GM19043 (cell line): ENCODE data around the gene SLCO2A1.
A peak's percentile ranks its signal among the peaks of the same experiment; 100 is the strongest.

Source experiments
- ATAC-seq: cut with Tn5 transposase; IDR thresholded peaks from one replicate; pipeline ENCODE4 v1.9.1; 2021; ENCODE audit warnings: low read depth; ENCODE audit not compliant: unreplicated experiment

The SLCO2A1 gene

GRCh38 chr3:134002306-134002705, 27.4 kb downstream of the SLCO2A1 start:
- no peak for ATAC-seq

- no peak for ATAC-seq
Measured at GRCh38 chr3:134001251-134001650, 28.5 kb downstream of the SLCO2A1 start.

- ATAC-seq, result no peak
Measured at GRCh38 chr3:133999891-134000685, 29.6 kb downstream of the SLCO2A1 start.

DNA sequence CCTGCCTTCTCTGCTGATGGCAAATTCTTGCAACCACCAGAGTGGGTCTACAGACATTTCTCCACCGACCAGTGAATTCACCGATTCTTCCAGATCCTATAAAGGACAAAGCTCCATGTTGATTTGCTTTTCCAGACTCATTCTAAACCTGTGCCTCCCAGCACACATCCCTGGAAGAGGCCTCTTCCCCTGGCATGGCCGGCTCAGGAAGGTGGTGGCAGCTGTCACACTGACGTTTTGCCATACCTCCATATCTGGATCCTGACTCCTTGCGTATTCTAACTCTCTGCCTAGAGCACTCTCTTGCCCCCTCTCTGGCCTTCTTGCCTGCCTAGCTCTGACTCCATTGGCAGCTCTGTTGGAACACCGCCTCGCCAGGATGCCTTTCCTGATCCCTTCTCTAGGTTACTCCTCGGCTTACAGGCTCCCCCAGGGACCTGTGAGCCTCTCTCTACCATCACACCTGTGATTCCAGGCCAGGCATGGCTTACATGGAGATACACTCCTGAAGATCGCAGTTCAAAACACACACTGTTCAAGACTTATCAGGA, 31.0 kb downstream of the SLCO2A1 start:
- ATAC-seq, result no peak

DNA sequence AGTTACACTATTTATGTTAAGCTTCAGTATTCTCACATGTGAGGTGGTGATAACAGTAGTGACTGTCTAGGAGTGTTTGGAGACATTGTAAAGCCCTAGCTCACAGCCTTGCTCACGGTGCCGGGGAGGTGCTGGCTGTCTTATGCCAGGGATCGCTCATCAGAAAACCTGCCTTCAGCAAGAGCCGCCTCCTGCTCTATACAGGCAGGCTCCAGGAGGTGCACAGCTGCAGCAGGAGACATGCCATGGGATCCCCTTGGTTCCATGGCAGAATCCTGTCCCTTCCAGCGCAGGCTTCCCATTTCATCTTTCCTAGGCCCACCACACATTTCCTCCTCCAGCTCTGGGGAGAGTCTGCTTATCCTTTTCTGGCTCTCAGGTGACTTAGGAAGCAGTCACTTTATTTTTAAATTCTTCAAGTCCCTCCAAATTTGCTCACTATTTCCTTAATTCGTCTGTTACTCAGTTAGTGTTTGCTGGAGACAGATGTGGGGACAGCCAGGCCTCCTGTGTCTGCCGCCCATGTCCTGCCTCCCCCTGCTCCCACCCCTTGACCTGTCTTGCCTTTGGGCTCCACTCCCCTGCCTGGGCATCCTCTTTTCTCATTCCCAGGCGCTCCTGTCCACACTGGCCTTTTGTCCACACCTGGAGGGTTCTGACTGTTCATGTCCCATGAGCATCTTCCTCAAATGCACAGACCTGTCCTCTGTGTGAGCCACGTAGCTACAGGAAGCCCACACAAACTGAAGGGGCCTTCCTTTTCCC, 31.7 kb downstream of the SLCO2A1 start:
- no peak for ATAC-seq

DNA sequence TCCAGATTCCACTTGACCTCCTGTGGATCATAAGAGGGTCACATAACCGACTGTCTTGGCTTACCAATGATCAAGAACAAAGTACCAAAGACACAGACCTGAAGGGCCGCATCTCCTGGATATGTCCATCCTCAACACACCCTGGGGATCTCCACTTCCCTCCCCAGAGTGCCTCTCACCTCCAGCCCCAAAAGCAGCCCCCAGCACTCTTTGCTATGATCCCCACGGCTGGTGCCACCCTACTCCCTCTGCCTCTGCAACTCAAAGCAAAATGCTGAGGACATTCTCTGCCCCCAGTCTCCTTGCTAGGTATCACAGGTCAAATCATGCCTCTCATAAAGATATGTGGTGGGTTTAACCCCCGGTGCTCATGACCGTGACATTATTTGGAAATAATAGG, 32.7 kb downstream of the SLCO2A1 start:
- ATAC-seq, result no peak

DNA sequence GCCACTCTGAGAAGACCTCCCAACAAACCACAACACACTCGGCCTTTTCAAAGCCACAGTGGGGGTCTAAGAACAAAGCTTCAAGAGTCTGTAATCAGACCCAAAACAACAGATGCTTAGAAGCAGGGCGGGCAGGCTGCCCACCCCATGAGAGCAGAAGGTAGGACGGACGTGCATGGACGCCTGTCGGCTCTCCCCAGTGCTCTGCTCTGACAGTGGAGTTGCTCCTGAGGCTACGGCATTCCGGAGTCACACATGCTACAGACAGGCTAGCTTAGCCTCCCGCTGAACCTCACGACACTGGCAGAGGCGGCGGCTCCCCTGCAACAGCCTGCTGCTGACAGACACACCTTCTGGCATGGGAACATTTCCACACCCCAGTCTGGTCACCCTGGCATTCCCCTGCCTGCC, 33.5 kb downstream of the SLCO2A1 start:
- no peak for ATAC-seq

- ATAC-seq, result no peak
Measured at GRCh38 chr3:133995264-133995663, 34.5 kb downstream of the SLCO2A1 start.

DNA sequence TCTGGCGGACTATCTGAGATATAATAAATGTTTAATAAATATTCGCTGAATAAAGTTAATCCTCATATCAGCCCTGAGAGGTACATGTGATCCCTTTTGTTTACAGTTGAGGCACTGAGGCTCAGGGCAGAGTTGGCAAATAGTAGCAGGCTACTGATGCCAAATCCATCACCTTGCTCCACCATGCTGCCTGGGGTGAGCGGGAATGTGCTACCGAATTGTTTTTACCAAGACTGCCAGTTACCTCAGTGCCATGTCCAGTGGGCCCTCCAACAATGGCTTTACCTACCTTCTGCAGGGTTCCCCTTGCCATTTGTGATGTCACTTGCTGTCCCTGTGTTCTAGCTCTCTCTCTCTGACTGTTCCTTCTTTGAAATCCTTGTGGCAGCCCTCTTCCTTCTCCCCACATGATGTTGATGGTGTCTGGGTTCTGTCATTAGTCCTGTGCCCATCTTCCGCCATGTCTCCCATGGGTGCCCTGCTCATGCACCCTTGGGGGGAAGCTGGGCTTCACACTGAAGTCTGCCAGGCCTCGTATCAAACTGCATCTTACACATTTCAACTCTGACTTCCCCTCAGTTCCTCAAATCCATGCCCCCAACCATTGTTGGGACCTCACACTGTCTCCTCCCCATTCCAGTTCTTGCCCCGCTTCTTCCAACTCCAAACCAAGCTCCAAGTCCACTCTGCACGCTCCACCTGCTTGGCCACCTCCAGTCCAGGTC, 35.4 kb downstream of the SLCO2A1 start:
- no peak for ATAC-seq

DNA sequence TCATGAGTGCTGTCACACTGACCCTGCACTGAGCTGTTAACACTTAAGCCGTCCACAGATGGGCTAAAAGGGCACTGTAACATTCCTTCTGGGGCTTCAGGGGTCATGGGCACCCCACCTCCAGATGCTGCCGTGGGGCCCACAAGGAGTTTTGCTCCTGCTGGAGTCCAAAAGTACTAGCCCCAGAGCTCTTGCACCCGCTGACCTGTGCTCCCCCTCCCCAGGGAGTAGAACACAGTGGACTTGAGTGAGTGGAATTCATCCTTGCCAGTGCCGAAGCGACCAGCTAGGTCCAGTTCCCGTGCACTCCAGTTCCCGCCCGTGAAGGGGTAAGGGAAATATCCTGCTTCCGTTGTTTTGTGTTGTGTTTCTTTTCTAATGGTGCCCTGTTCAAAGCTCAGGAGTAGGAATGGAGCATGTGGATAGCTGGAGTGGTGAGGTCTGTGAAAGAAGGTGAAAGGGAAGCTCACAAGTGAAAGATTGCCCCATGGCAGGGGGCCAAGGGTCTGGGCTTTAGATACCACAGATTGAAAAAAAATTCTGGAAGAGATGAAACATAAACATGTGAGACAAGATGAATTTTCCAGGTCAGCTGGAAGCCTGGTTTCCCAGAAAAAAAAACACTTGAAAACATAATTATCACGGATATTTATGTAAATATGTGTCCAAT, 36.6 kb downstream of the SLCO2A1 start:
- ATAC-seq, result no peak

GRCh38 chr3:133992381-133992780, 37.3 kb downstream of the SLCO2A1 start:
- no peak for ATAC-seq

- no peak for ATAC-seq
Measured at GRCh38 chr3:133991637-133992036, 38.1 kb downstream of the SLCO2A1 start.

DNA sequence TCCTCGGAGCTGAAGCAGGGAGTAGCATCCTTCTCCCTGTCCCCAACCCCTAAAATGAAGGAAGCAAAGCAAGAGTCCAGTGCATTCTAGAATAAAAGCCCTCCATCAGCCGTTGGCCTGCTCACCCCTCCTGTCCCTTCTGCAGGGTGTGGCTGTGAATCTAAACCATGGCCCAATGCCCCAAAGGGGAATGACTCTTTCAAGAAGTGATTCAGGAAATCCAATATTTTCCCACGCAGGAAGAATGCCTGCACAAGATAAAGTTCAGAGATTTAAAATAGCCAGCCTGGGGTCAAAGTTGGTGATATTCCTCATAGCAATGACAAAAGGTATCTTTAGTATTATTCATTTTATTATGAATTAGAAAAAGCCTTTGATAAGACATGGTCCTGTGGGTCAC, 38.5 kb downstream of the SLCO2A1 start:
- ATAC-seq, result no peak

DNA sequence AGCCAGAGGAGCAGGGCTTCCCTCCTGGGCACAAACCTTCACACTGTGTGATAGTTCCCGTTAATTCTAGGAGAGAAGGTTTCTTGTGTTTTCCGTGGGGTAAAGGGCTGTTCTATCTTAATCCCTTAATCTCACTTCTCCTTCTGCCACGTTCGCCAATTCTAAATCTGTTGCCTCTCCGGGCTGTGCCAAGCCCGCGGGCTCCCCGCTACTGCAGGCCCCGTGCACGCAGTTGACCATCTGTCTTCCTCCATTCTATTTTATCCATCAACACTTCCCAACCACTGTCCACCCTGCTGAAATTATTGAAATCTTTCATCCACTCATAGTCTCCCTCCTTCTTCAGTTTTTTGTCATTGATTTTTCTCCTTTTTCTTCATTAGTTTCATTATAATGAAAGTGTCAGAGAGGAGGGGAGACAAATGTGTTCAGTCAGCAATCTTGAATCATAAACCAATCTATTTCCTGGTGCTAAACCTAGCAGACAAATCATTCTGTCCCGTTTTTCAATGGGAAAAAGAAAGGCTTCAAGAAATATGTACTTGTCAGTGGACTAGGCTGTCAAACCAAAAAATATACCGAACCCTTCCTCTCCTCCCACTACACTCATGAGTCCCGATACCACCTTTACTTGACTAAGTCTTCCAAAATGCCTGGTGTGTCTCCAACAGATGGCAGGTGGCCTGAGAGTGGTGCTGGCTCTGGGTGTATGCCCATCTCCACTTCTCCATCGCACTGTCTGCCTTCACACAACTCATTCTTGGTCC, 39.6 kb downstream of the SLCO2A1 start:
- no peak for ATAC-seq

DNA sequence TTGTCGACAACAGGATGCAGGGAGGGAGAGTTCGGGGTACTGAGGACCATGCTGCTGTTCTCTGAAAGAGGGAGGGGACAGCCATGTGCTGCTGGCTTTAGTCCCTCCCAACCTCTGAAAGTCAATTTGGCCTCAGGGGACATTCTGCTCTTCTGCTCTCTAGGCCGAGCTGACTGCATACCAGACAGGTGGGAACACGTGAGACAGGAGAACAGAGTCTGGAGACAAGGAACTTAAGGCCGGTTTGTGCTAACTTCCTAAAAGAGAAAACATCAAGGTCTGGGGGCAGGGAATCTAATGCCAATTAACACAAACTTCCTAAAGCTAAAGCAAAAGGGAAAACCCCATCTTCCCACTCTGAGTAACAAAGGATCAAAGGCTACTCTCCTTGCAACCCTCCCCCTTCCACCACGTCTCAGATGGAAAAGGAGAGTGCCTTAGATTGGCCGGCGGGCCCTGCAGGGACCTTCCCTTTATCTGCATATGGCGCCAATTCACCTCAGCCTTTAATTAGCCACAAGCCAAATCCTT, 41.0 kb downstream of the SLCO2A1 start:
- ATAC-seq, result no peak

DNA sequence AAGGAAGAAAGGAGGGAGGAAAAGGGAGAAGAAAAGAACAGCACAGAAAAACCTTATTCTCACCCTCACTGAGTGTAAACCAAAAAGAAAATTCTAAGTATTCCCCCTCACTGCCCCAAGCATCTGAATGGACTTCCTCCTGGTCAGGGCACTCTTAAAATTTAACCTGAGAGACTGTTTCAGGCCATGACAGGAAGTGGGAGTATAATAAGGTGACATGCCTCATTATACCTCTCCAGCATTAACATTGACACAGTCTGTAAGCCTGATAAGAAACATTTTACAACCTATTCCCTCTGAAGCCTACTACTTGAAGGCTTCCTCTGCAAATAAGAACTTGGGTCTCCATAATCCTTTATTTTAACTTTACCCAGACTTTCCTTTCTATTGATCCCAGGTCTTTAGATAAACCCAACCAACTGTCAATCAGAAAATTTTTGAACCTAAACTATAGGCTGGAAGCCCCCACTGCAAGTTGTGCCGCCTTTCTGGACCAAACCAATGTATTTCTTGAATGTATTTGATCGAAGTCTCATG, 41.7 kb downstream of the SLCO2A1 start:
- ATAC-seq, result no peak

DNA sequence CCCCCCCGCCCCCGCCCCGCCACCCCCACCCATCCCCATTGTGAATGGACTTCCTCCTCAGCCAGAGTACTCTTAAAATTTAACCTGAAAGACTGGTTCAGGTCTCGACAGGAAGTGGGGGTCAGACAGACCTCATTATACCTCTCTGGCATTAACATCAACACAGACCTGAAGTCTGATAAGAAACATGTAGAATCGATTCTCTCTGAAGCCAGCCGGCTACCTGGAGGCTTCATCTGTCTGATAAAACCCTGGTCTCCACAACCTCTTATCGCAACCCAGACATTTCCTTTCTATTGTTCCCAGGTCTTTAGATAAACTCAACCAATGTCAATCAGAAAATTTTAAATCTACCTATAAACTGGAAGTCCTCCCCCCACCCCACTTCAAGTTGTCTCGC, 42.6 kb downstream of the SLCO2A1 start:
- peak; percentile 46 for ATAC-seq

- no peak for ATAC-seq
Measured at GRCh38 chr3:133986311-133986710, 43.4 kb downstream of the SLCO2A1 start.

DNA sequence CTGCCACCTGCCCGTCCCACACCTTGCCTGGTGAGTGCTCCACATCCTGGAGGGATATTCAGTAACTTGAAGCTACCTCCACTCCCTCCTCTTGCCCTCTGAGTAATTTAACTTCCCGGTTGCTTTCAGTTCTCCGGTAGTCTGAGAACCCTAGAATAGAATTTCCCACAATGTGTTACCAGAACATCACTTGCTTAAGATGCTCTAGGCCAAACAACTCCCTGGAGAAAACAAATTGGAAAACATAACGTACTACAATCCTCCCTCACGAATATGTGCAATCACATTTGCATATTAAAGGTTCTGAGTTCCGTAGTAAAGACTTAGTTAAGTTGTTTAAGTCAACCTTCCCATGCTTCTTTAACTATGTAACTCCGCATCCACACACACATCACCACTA, 44.8 kb downstream of the SLCO2A1 start:
- no peak for ATAC-seq
